Fibroblast of lung (primary cell): ENCODE results near the gene UFSP1. TPM values are rescaled to one million over a fixed set of nuclear protein-coding genes. Genes with fewer than 3 reads are reported as not detected.

Source experiments
- DNase-seq, 2 donors: peaks; one replicate each; pipeline versions ENCODE4 v3.0.0 to v3.0.0-alpha.2; 2010; ENCODE audit warnings: low read depth in 2 of 2
- H2AFZ ChIP-seq: 2 replicates; pipeline ENCODE4 v1.5.1; 2012; ENCODE audit warnings: low read length, control low read depth, inconsistent platforms
- H3K27ac ChIP-seq: 2 replicates; pipeline ENCODE4 v1.5.1; 2011; ENCODE audit warnings: low read length, control low read depth; ENCODE audit not compliant: insufficient read depth
- H3K27me3 ChIP-seq: 2 replicates; pipeline ENCODE4 v1.5.1; 2011; ENCODE audit warnings: mild to moderate bottlenecking, low read length; ENCODE audit not compliant: control insufficient read depth, insufficient read depth
- H3K36me3 ChIP-seq: 2 replicates; pipeline ENCODE4 v1.5.1; 2011; ENCODE audit warnings: low read length; ENCODE audit not compliant: control insufficient read depth, insufficient read depth
- H3K4me1 ChIP-seq: 2 replicates; pipeline ENCODE4 v1.5.1; 2011; ENCODE audit warnings: low read length; ENCODE audit not compliant: control insufficient read depth, insufficient read depth; ENCODE audit errors: extremely low read depth
- H3K4me2 ChIP-seq: 2 replicates; pipeline ENCODE4 v1.5.1; 2011; ENCODE audit warnings: low read length, control low read depth; ENCODE audit not compliant: insufficient read depth; ENCODE audit errors: extremely low read depth
- H3K4me3 ChIP-seq, 4 experiments: fragments of 200-600 bp in 1 of 4; sonication (generic) in 1 of 4; replicated peaks in 1 of 4; 2 replicates each; pipeline ENCODE4 v1.5.1; 2011 to 2016; ENCODE audit warnings: low read length in 4 of 4, low read depth in 3 of 4, mild to moderate bottlenecking in 3 of 4, control low read depth in 2 of 4, inconsistent platforms in 1 of 4, mixed read lengths in 1 of 4; ENCODE audit not compliant: insufficient read depth in 1 of 4; ENCODE audit errors: control extremely low read depth in 1 of 4
- H3K79me2 ChIP-seq: 2 replicates; pipeline ENCODE4 v1.5.1; 2012; ENCODE audit warnings: mild to moderate bottlenecking, low read length, inconsistent platforms; ENCODE audit not compliant: control insufficient read depth, insufficient read depth
- H3K9ac ChIP-seq: 2 replicates; pipeline ENCODE4 v1.5.1; 2011; ENCODE audit warnings: mild to moderate bottlenecking, low read length, control low read depth; ENCODE audit not compliant: insufficient read depth
- H3K9me3 ChIP-seq: 2 replicates; pipeline ENCODE4 v1.5.1; 2012; ENCODE audit warnings: low read depth, low read length; ENCODE audit not compliant: control insufficient read depth, insufficient read depth
- H4K20me1 ChIP-seq: 2 replicates; pipeline ENCODE4 v1.5.1; 2011; ENCODE audit warnings: low read length; ENCODE audit not compliant: control insufficient read depth, insufficient read depth; ENCODE audit errors: extremely low read depth
- CTCF ChIP-seq, 2 donors: IDR thresholded peaks in 1 of 2; conservative IDR thresholded peaks in 1 of 2; 1 replicate in 1 of 2; 2 replicates in 1 of 2; pipeline ENCODE4 v1.5.1; 2011 to 2012; ENCODE audit warnings: low read length in 2 of 2, control low read depth in 1 of 2, inconsistent platforms in 1 of 2, low read depth in 1 of 2, mild to moderate bottlenecking in 1 of 2
- EZH2 ChIP-seq: IDR thresholded peaks from 2 replicates; pipeline ENCODE4 v1.5.1; 2012; ENCODE audit warnings: low read length, control low read depth, mild to moderate bottlenecking; ENCODE audit errors: missing control alignments
- polyA plus RNA-seq, 2 donors: library from polyadenylated mRNA; depleted of rRNA in 1 of 2; stranded (reverse) in 1 of 2; unstranded in 1 of 2; fragments of >200 nt; gene quantifications; 2 replicates each; pipeline ENCODE4 v1.2.1, GENCODE V29; 2011 to 2012; ENCODE audit warnings: missing spikeins in 1 of 2
- total RNA-seq: library from RNA; depleted of rRNA; stranded (reverse); fragments of >200 nt; gene quantifications from 2 replicates; pipeline ENCODE4 v1.2.1, GENCODE V29; 2014

The UFSP1 gene
- total and polyA plus RNA-seq, 2 donors (not counting 1 experiment from before 2014, with no cell fraction given), result 1.1 to 4.0 TPM

GRCh38 chr7:100880645-100881044, 8.9 kb downstream of the UFSP1 start:
- H3K4me2 ChIP-seq, result no peak overlapping the region
- peaks cover 6% of the 10 kb centered on the region for H3K4me1 ChIP-seq
- no peaks in the 10 kb centered on the region for H4K20me1 ChIP-seq
- H3K9ac ChIP-seq, result peak overlapping the region; percentile 16
- no peaks in the 10 kb centered on the region for H3K27me3 ChIP-seq
- H3K27ac ChIP-seq, result no peak overlapping the region
- no peaks in the 10 kb centered on the region for H3K9me3 ChIP-seq
- H2AFZ ChIP-seq, result no peak overlapping the region
- DNase-seq, result no peak
- H3K36me3 ChIP-seq, result peaks cover 41% of the 10 kb centered on the region
- no peak for TF ChIP-seq CTCF (conservative IDR thresholded peaks at IDR 0.05 in 1 of 2, IDR thresholded peaks at IDR 0.05 in 1 of 2; ENCODE audit: low read depth in 1 of 2, low read length in 2 of 2)
- no peak for TF ChIP-seq EZH2
- peaks cover 63% of the 10 kb centered on the region for H3K79me2 ChIP-seq
- H3K4me3 ChIP-seq, result no peak overlapping the region

GRCh38 chr7:100879685-100880261, 9.7 kb downstream of the UFSP1 start:
- no peak overlapping the region for H2AFZ ChIP-seq
- no peak for TF ChIP-seq CTCF (conservative IDR thresholded peaks at IDR 0.05 in 1 of 2, IDR thresholded peaks at IDR 0.05 in 1 of 2; ENCODE audit: low read depth in 1 of 2, low read length in 2 of 2)
- no peak for TF ChIP-seq EZH2
- peaks cover 70% of the 10 kb centered on the region for H3K79me2 ChIP-seq
- no peaks in the 10 kb centered on the region for H4K20me1 ChIP-seq
- peaks cover 6% of the 10 kb centered on the region for H3K4me1 ChIP-seq
- H3K4me2 ChIP-seq, result no peak overlapping the region
- no peak overlapping the region for H3K27ac ChIP-seq
- no peaks in the 10 kb centered on the region for H3K27me3 ChIP-seq
- no peaks in the 10 kb centered on the region for H3K9me3 ChIP-seq
- H3K9ac ChIP-seq, result no peak overlapping the region
- H3K36me3 ChIP-seq, result peaks cover 32% of the 10 kb centered on the region
- H3K4me3 ChIP-seq, result no peak overlapping the region
- DNase-seq, result no peak

GRCh38 chr7:100878685-100879084, 10.8 kb downstream of the UFSP1 start:
- no peak overlapping the region for H3K9ac ChIP-seq
- H3K79me2 ChIP-seq, result peaks cover 70% of the 10 kb centered on the region
- no peak overlapping the region for H3K4me2 ChIP-seq
- H4K20me1 ChIP-seq, result no peaks in the 10 kb centered on the region
- H3K36me3 ChIP-seq, result peaks cover 28% of the 10 kb centered on the region
- H3K4me3 ChIP-seq, result no peak overlapping the region
- no peak overlapping the region for H2AFZ ChIP-seq
- peaks cover 6% of the 10 kb centered on the region for H3K4me1 ChIP-seq
- no peaks in the 10 kb centered on the region for H3K27me3 ChIP-seq
- no peak overlapping the region for H3K27ac ChIP-seq
- TF ChIP-seq CTCF (conservative IDR thresholded peaks at IDR 0.05 in 1 of 2, IDR thresholded peaks at IDR 0.05 in 1 of 2; ENCODE audit: low read depth in 1 of 2, low read length in 2 of 2), result no peak
- no peak for TF ChIP-seq EZH2
- DNase-seq, result no peak
- H3K9me3 ChIP-seq, result no peaks in the 10 kb centered on the region
